K562 (cell line): ENCODE measurements around the gene OPRD1. TPM values are rescaled to one million over a fixed set of nuclear protein-coding genes. Genes with fewer than 3 reads are reported as not detected.

Source experiments
- ARID1B ChIP-seq: fragments of 450-650 bp; IDR thresholded peaks from 2 replicates; pipeline ENCODE4 v1.6.1; 2016; ENCODE audit warnings: antibody characterized with exemption, mild to moderate bottlenecking, inconsistent platforms
- ATF6 ChIP-seq: sonication (generic); formaldehyde crosslinking; IDR thresholded peaks from 2 replicates; pipeline ENCODE4 v1.4.0; 2020; ENCODE audit warnings: mild to moderate bottlenecking, missing genetic modification reagents
- CBFA2T3 ChIP-seq: fragments of 450-650 bp; IDR thresholded peaks from 2 replicates; pipeline ENCODE4 v1.6.1; 2017
- CTCFL ChIP-seq: IDR thresholded peaks from 2 replicates; pipeline ENCODE4 v1.6.1; 2011; ENCODE audit warnings: borderline replicate concordance, low read depth, mild to moderate bottlenecking, moderate library complexity, low read length; ENCODE audit not compliant: insufficient read depth, poor library complexity, severe bottlenecking
- DNMT1 ChIP-seq: fragments of 450-650 bp; IDR thresholded peaks from 2 replicates; pipeline ENCODE4 v1.6.1; 2016; ENCODE audit warnings: antibody characterized with exemption, mild to moderate bottlenecking
- EP400 ChIP-seq: fragments of 450-650 bp; IDR thresholded peaks from 2 replicates; pipeline ENCODE4 v1.6.1; 2017; ENCODE audit warnings: antibody characterized with exemption, mild to moderate bottlenecking, moderate library complexity
- HEY1 ChIP-seq: fragments of 250-450 bp; sonication (Bioruptor Pico); IDR thresholded peaks from 2 replicates; pipeline ENCODE4 v1.5.0; 2020; ENCODE audit warnings: mild to moderate bottlenecking, moderate library complexity, borderline replicate concordance
- HNRNPLL ChIP-seq: fragments of 200-400 bp; formaldehyde crosslinking; IDR thresholded peaks from 2 replicates; pipeline ENCODE4 v1.6.1; 2017; ENCODE audit warnings: low read length, low read depth, mild to moderate bottlenecking; ENCODE audit not compliant: poor library complexity, severe bottlenecking
- NR2C2 ChIP-seq, 2 experiments: fragments of 200-800 bp in 1 of 2; sonication (Bioruptor generic) in 1 of 2; sonication (generic) in 1 of 2; formaldehyde crosslinking in 1 of 2; IDR thresholded peaks; 2 replicates each; pipeline versions ENCODE4 v1.6.1 to v1.8.0; 2016 to 2022; ENCODE audit warnings: mild to moderate bottlenecking in 1 of 2, missing compliant biosample characterization in 1 of 2, missing genetic modification characterization in 1 of 2, missing genetic modification reagents in 1 of 2
- PATZ1 ChIP-seq: fragments of 250-450 bp; sonication (Bioruptor Pico); IDR thresholded peaks from 2 replicates; pipeline ENCODE4 v1.5.0; 2020; ENCODE audit warnings: mild to moderate bottlenecking, borderline replicate concordance
- TFAP4 ChIP-seq: sonication (generic); formaldehyde crosslinking; IDR thresholded peaks from 2 replicates; pipeline ENCODE4 v1.8.0; 2022; ENCODE audit warnings: missing genetic modification reagents, mild to moderate bottlenecking, moderate library complexity, borderline replicate concordance
- USF2 ChIP-seq: sonication (generic); formaldehyde crosslinking; IDR thresholded peaks from 2 replicates; pipeline ENCODE4 v1.5.0; 2020; ENCODE audit warnings: missing genetic modification reagents
- ZMIZ1 ChIP-seq, 2 experiments: fragments of 150-350 bp in 1 of 2; IDR thresholded peaks; 2 replicates each; pipeline ENCODE4 v1.6.1; 2012 to 2016; ENCODE audit warnings: low read depth in 2 of 2, low read length in 2 of 2, mild to moderate bottlenecking in 1 of 2, moderate library complexity in 1 of 2
- ZNF184 ChIP-seq: sonication (generic); formaldehyde crosslinking; IDR thresholded peaks from 2 replicates; pipeline ENCODE4 v1.5.0; 2020; ENCODE audit warnings: missing genetic modification reagents
- ZNF232 ChIP-seq: sonication (generic); formaldehyde crosslinking; IDR thresholded peaks from 2 replicates; pipeline ENCODE4 v1.8.0; 2022; ENCODE audit warnings: mild to moderate bottlenecking, missing genetic modification reagents
- ZZZ3 ChIP-seq: fragments of 450-650 bp; IDR thresholded peaks from 2 replicates; pipeline ENCODE4 v1.6.1; 2016; ENCODE audit warnings: antibody characterized with exemption, mild to moderate bottlenecking, moderate library complexity
- polyA plus RNA-seq, 8 experiments: library from polyadenylated mRNA; depleted of rRNA in 4 of 8; stranded (reverse) in 5 of 8; unstranded in 3 of 8; fragments of >200 nt; fragmentation: Nextera tagmentation in 2 of 8; fragmentation: Illumina TruSeq in 1 of 8; extraction: Ambion mirVana in 2 of 8; extraction: Trizol in 1 of 8; gene quantifications; 2 replicates each; pipeline versions ENCODE4 v1.2.1 to v1.2.3, GENCODE V29; 2011 to 2014; ENCODE audit warnings: inconsistent platforms in 1 of 8, missing spikeins in 1 of 8
- total RNA-seq, 7 experiments: library from RNA; depleted of rRNA in 6 of 7; stranded (reverse); fragments of >200 nt in 6 of 7; fragmentation: Illumina TruSeq in 2 of 7; extraction: Trizol in 2 of 7; gene quantifications; 2 replicates each; pipeline versions ENCODE4 v1.2.1 to v1.2.3, GENCODE V29; 2011 to 2021; ENCODE audit warnings: low replicate concordance in 1 of 7

Gene OPRD1
- total and polyA plus RNA-seq, 9 of the 15 experiments (the other 6 are each of a cell fraction or from before 2014, with no cell fraction given), result under 0.01 to 0.03 (median under 0.01) TPM; not detected in 6

- no peak for TF ChIP-seq CTCFL
- TF ChIP-seq PATZ1 (CRISPR knock-in tag), result no peak
- no peak for TF ChIP-seq USF2
- TF ChIP-seq EP400, result no peak
- no peak for TF ChIP-seq ZMIZ1 (IDR thresholded peaks at IDR 0.05; ENCODE audit: low read depth in 2 of 2, low read length in 2 of 2)
- no peak for TF ChIP-seq HNRNPLL
- TF ChIP-seq ATF6 (CRISPR knock-in tag), result no peak
- TF ChIP-seq ZZZ3, result no peak
- no peak for TF ChIP-seq TFAP4 (CRISPR knock-in tag)
- TF ChIP-seq ZNF232 (CRISPR knock-in tag), result no peak
- peak; percentile 36; the same call in 1 of the 2 replicates for TF ChIP-seq NR2C2 (CRISPR knock-in tag; IDR thresholded peaks at IDR 0.05)
- peak; percentile 91 for TF ChIP-seq NR2C2 (tag; IDR thresholded peaks at IDR 0.05)
- peak; percentile 64 for TF ChIP-seq ARID1B
- TF ChIP-seq DNMT1, result no peak
- TF ChIP-seq HEY1, result no peak
- no peak for TF ChIP-seq ZNF184
- TF ChIP-seq CBFA2T3, result peak; percentile 80
Measured at GRCh38 chr1:28781305-28781704, 30.7 kb upstream of the OPRD1 start (continued).
